Keratinocyte (primary cell): ENCODE measurements around the gene ARL5A. TPM values are rescaled to one million over a fixed set of nuclear protein-coding genes. Genes with fewer than 3 reads are reported as not detected.

ENCODE experiments used
- DNase-seq: peaks from one replicate; pipeline ENCODE4 v3.0.0-alpha.2; 2011; ENCODE audit warnings: low read depth, missing footprints, low spot score
- FAIRE-seq: peaks from 2 replicates; lab custom pipeline; 2011; peaks lifted over from hg19 to GRCh38; lab: Jason Lieb, UNC
- H2AFZ ChIP-seq: 2 replicates; pipeline ENCODE4 v1.6.0; 2012; ENCODE audit warnings: low read length, control low read depth, inconsistent platforms; ENCODE audit not compliant: control insufficient read depth
- H3K27ac ChIP-seq: 2 replicates; pipeline ENCODE4 v1.5.1; 2011; ENCODE audit warnings: low read length; ENCODE audit not compliant: control insufficient read depth, insufficient read depth
- H3K27me3 ChIP-seq: 3 replicates; pipeline ENCODE4 v1.6.0; 2011; ENCODE audit warnings: low read length; ENCODE audit not compliant: control insufficient read depth, insufficient read depth; ENCODE audit errors: extremely low read depth
- H3K36me3 ChIP-seq, 2 experiments: 2 replicates in 1 of 2; 3 replicates in 1 of 2; pipeline ENCODE4 v1.5.1; 2011; ENCODE audit warnings: low read length in 2 of 2, mild to moderate bottlenecking in 1 of 2; ENCODE audit not compliant: control insufficient read depth in 2 of 2, insufficient read depth in 2 of 2; ENCODE audit errors: extremely low read depth in 1 of 2
- H3K4me1 ChIP-seq: 3 replicates; pipeline ENCODE4 v1.5.1; 2011; ENCODE audit warnings: low read length; ENCODE audit not compliant: control insufficient read depth, insufficient read depth; ENCODE audit errors: extremely low read depth
- H3K4me2 ChIP-seq: 3 replicates; pipeline ENCODE4 v1.6.0; 2011; ENCODE audit warnings: low read depth, low read length; ENCODE audit not compliant: control insufficient read depth, insufficient read depth; ENCODE audit errors: extremely low read depth
- H3K4me3 ChIP-seq, 3 experiments: fragments of 200-600 bp in 1 of 3; sonication (generic) in 1 of 3; 2 replicates in 2 of 3; 3 replicates in 1 of 3; pipeline ENCODE4 v1.5.1; 2011 to 2016; ENCODE audit warnings: low read length in 3 of 3, mild to moderate bottlenecking in 3 of 3, control low read depth in 2 of 3, inconsistent platforms in 1 of 3, low read depth in 1 of 3, mixed read lengths in 1 of 3, mixed run types in 1 of 3, moderate library complexity in 1 of 3; ENCODE audit not compliant: control insufficient read depth in 2 of 3, insufficient read depth in 2 of 3; ENCODE audit errors: extremely low read depth in 1 of 3
- H3K79me2 ChIP-seq: 2 replicates; pipeline ENCODE4 v1.6.0; 2012; ENCODE audit warnings: low read length; ENCODE audit not compliant: control insufficient read depth, insufficient read depth
- H3K9ac ChIP-seq: 3 replicates; pipeline ENCODE4 v1.6.0; 2011; ENCODE audit warnings: low read length; ENCODE audit not compliant: control insufficient read depth, insufficient read depth; ENCODE audit errors: extremely low read depth
- H3K9me1 ChIP-seq: 3 replicates; pipeline ENCODE4 v1.6.0; 2011; ENCODE audit warnings: low read length; ENCODE audit not compliant: control insufficient read depth, insufficient read depth; ENCODE audit errors: extremely low read depth
- H3K9me3 ChIP-seq: 2 replicates; pipeline ENCODE4 v1.5.1; 2012; ENCODE audit warnings: low read depth, low read length; ENCODE audit not compliant: control insufficient read depth
- H4K20me1 ChIP-seq: 3 replicates; pipeline ENCODE4 v1.6.0; 2011; ENCODE audit warnings: low read length; ENCODE audit not compliant: control insufficient read depth, insufficient read depth; ENCODE audit errors: extremely low read depth
- EZH2 ChIP-seq: IDR thresholded peaks from one replicate; pipeline ENCODE4 v1.6.1; 2012; ENCODE audit warnings: inconsistent platforms, mild to moderate bottlenecking, low read length, moderate library complexity
- dilution Hi-C: fragments of 300-500 bp; cut with MboI; formaldehyde crosslinking; loops from one replicate; pipeline ENCODE4 v1.7.0; 2020; ENCODE audit warnings: low sequenced_read_pairs; ENCODE audit not compliant: extremely low pct_ligation_motif_present
- polyA plus RNA-seq, 5 experiments: library from polyadenylated mRNA; depleted of rRNA in 3 of 5; stranded (reverse) in 3 of 5; stranded (forward) in 1 of 5; unstranded in 1 of 5; fragments of >200 nt; gene quantifications; 1 replicate in 1 of 5; 2 replicates in 3 of 5; 3 replicates in 1 of 5; pipeline versions ENCODE4 v1.2.1 to v1.2.3, GENCODE V29; 2011 to 2012; ENCODE audit warnings: missing spikeins in 2 of 5, low read depth in 1 of 5, low replicate concordance in 1 of 5
- TF ChIP-seq, protein P1 (sequence below), 3 experiments: IDR thresholded peaks in 1 of 3; conservative IDR thresholded peaks in 1 of 3; optimal IDR thresholded peaks in 1 of 3; 2 replicates in 2 of 3; 3 replicates in 1 of 3; pipeline versions ENCODE3 to v1.5.1; 2011; ENCODE audit warnings: low read length in 3 of 3, mild to moderate bottlenecking in 3 of 3, moderate library complexity in 2 of 3, control low read depth in 1 of 3, inconsistent platforms in 1 of 3; ENCODE audit not compliant: insufficient read depth in 2 of 3; ENCODE audit errors: extremely low read depth in 1 of 3

ARL5A gene
- polyA plus RNA-seq, 1 donor (not counting 4 experiments of a cell fraction or from before 2014, with no cell fraction given): 25.5 TPM

DNA sequence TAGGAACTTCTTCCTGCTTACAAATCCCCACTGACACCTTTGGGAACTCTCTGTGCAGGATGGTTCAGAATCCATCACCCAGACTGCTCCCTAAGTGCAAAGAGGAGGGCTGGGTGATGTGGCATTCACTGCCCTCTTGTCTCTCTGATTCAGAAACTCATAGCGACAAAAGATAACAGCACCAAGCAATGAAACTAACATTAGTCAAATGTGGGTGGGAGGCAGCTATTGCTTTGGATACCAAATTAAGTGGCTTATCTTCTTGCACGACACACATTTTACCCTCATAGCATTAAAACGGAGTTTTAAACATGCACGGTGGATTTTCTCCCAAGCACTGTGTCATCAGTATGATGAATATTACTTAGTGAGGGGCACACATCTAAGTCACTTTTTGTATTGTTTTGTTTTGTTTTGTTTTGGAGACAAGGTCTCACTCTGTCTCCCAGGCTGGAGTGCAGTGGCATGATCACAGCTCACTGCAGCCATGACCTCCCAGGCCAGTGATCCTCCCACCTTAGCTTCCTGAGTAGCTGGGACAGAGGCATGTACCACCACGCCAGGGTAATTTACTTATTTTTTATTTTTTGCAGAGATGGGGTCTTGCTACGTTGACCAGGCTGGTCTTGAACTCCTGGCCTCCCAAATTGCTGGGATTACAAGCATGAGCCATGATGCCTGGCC is 53.0 kb downstream of the ARL5A start:
- no peaks in the 10 kb centered on the region for H4K20me1 ChIP-seq
- H3K27me3 ChIP-seq: no peaks in the 10 kb centered on the region
- peaks cover 4% of the 10 kb centered on the region for H3K4me1 ChIP-seq
- no peaks in the 10 kb centered on the region for H3K79me2 ChIP-seq
- TF ChIP-seq, protein P1, sequence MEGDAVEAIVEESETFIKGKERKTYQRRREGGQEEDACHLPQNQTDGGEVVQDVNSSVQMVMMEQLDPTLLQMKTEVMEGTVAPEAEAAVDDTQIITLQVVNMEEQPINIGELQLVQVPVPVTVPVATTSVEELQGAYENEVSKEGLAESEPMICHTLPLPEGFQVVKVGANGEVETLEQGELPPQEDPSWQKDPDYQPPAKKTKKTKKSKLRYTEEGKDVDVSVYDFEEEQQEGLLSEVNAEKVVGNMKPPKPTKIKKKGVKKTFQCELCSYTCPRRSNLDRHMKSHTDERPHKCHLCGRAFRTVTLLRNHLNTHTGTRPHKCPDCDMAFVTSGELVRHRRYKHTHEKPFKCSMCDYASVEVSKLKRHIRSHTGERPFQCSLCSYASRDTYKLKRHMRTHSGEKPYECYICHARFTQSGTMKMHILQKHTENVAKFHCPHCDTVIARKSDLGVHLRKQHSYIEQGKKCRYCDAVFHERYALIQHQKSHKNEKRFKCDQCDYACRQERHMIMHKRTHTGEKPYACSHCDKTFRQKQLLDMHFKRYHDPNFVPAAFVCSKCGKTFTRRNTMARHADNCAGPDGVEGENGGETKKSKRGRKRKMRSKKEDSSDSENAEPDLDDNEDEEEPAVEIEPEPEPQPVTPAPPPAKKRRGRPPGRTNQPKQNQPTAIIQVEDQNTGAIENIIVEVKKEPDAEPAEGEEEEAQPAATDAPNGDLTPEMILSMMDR (optimal IDR thresholded peaks at IDR 0.05 in 1 of 3, IDR thresholded peaks at IDR 0.05 in 1 of 3, conservative IDR thresholded peaks at IDR 0.05 in 1 of 3; ENCODE audit: extremely low read depth in 1 of 3, insufficient read depth in 2 of 3, low read length in 3 of 3): no peak
- no peak for TF ChIP-seq EZH2
- H2AFZ ChIP-seq: no peak overlapping the region
- no peak overlapping the region for H3K4me3 ChIP-seq
- dilution Hi-C loops: no loop called here
- H3K4me2 ChIP-seq: no peak overlapping the region
- no peaks in the 10 kb centered on the region for H3K9me1 ChIP-seq
- peaks cover 0 to 3% of the 10 kb centered on the region in 2 experiments for H3K36me3 ChIP-seq
- no peak overlapping the region for H3K9ac ChIP-seq
- H3K27ac ChIP-seq: no peak overlapping the region
- FAIRE-seq (no peak), DNase-seq (no peak)
- no peaks in the 10 kb centered on the region for H3K9me3 ChIP-seq

DNA sequence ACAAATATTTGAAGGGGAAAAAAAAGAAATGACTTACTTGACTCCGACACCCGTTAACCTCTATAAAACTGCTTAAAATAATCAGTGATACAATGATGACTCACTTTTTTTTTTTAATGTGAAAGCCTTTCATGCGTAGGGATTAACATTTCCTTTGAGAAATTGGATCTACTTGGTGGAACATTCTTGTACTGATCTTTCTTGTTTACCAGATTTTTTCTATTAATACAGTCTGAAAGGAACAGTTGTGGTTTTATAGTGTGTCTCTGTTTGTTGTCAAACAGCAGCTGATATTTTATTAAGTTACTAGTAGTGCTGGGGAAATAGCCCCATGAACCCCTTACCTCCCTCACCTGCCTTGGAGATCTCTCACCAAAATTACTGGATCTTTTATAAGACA is 53.7 kb downstream of the ARL5A start:
- Histone ChIP-seq H3K9me3 (no peaks in the 10 kb centered on the region), H3K36me3 (peaks cover 0 to 3% of the 10 kb centered on the region in 2 experiments), H3K4me3 (no peak overlapping the region), H3K9ac (no peak overlapping the region), H3K4me2 (no peak overlapping the region), H3K27ac (no peak overlapping the region), H4K20me1 (no peaks in the 10 kb centered on the region), H2AFZ (no peak overlapping the region), H3K79me2 (no peaks in the 10 kb centered on the region), H3K9me1 (no peaks in the 10 kb centered on the region), H3K4me1 (peaks cover 4% of the 10 kb centered on the region), H3K27me3 (no peaks in the 10 kb centered on the region)
- dilution Hi-C loops: no loop called here
- DNase-seq: no peak
- no peak for TF ChIP-seq EZH2
- TF ChIP-seq, protein P1 (optimal IDR thresholded peaks at IDR 0.05 in 1 of 3, IDR thresholded peaks at IDR 0.05 in 1 of 3, conservative IDR thresholded peaks at IDR 0.05 in 1 of 3; ENCODE audit: extremely low read depth in 1 of 3, insufficient read depth in 2 of 3, low read length in 3 of 3): no peak
- FAIRE-seq: no peak
